GM18517 (cell line): ENCODE data around the gene CACNA1E.
A peak's percentile ranks its signal among the peaks of the same experiment; 100 is the strongest.
"Not testable (repeated sequence)": the region's sequence is repeated elsewhere in the genome, so short reads cannot be mapped to it uniquely, and the experiment has no call there.

Experiments
- ATAC-seq: cut with Tn5 transposase; IDR thresholded peaks from one replicate; pipeline ENCODE4 v1.9.1; 2021; ENCODE audit warnings: mild to moderate bottlenecking, moderate library complexity; ENCODE audit not compliant: unreplicated experiment

Gene CACNA1E

GRCh38 chr1:181514298-181515290, 31.3 kb downstream of the CACNA1E start:
- ATAC-seq = peak; percentile 85

- no peak for ATAC-seq
These were observed 33.4 kb downstream of the CACNA1E start for GRCh38 chr1:181516706-181517105.

- ATAC-seq = no peak
These were observed 34.0 kb downstream of the CACNA1E start for GRCh38 chr1:181517181-181517875.

DNA sequence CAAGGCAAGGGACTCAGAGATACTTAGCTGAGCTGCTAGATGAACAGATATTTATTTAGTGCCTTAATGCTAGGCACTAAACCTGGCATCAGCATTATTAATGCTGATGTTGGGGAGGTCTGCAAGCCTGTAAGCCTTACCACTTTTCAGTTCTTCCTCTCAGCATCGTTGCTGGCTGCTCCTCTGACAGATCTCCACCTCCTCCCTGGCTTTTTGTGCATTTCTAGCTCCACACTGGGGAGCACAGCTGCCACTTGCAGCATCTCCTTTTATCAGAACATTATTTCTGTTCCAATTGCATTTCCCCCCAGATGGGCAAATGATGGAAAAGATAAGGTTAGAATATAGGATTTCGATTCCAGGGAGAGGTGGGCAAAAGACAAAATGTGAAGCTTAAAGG, 34.8 kb downstream of the CACNA1E start:
- no peak for ATAC-seq

DNA sequence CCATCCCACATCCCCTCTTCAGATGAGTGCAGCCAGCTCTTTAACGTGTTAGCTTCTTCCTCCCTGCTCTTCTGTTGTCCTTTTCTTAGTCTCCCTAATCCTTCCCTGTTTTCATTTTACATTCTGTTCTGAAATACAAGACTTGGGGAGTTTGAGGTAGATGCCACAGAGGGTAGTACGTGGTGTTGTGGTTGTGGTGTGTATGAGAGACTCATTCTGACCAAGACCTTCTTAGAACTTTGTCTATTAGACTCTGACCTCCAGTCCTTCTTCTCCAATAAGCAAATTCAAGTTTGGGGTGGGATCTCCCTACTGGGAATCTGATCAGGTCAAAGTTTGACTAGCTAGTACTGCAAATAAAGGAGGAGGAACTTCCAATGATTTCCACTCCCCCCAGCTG, 39.5 kb downstream of the CACNA1E start:
- no peak for ATAC-seq

DNA sequence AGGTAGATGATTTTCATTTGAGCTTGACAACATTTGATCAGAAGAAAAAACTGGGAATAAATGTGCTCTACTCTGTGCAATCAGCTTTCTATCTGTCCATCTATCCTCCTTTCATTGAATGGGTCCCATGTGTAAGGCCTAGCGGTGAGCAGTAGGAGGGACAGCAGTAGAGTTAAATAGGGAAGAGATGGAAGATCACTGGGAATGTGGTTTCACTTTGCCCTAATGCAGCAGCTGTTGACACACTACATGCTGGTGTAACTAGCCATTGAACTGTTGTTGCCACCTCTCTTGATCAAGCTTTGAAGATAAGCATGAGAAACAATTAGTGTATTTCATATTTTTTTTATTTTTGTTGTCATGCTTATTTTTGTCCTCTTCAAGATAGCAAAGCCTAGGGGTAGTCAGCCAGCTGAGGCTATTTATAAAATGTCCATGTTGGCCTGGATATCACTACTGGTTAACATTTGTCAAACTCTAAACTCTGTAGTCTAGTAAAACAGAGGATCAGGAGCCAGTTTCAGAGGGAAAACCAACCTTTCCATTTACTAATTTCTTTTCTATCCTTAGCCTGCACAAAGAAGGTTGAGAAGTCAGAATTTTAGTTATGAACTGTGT, 41.9 kb downstream of the CACNA1E start:
- no peak for ATAC-seq

DNA sequence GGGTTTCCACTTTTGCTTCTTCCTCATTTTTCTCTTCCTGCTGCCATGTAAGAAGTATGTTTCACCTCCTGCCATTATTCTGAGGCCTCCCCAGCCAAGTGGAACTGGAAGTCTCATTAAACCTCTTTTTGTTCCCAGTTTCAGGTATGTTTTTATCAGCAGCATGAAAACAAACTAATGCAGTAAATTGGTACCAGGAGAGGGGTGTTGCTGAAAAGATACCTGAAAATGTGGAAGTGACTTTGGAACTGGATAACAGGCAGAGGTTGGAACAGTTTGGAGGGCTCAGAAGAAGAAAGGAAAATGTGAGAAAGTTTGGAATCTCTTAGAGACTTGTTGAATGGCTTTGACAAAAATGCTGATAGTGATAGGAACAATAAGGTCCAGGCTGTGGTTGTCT, 44.9 kb downstream of the CACNA1E start:
- not testable (repeated sequence) for ATAC-seq

DNA sequence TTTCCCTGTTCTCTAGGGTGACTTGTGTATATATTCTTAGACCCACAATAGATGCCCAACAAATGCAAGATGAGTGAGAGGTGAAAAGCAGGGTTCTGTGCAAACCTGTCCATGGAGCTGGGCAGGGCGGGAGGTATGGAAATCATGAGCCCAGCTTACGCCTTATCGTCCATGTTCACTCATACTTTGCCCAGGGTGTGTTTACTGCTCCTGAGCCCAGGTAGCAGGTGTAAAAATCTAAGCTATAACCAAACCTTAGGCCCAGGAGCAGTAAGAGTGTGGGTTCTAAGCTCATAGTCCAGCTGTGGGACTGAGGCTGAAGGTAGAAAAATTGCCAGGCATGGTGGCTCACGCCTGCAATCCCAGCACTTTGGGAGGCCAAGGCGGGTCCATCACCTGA, 48.1 kb downstream of the CACNA1E start:
- no peak for ATAC-seq

DNA sequence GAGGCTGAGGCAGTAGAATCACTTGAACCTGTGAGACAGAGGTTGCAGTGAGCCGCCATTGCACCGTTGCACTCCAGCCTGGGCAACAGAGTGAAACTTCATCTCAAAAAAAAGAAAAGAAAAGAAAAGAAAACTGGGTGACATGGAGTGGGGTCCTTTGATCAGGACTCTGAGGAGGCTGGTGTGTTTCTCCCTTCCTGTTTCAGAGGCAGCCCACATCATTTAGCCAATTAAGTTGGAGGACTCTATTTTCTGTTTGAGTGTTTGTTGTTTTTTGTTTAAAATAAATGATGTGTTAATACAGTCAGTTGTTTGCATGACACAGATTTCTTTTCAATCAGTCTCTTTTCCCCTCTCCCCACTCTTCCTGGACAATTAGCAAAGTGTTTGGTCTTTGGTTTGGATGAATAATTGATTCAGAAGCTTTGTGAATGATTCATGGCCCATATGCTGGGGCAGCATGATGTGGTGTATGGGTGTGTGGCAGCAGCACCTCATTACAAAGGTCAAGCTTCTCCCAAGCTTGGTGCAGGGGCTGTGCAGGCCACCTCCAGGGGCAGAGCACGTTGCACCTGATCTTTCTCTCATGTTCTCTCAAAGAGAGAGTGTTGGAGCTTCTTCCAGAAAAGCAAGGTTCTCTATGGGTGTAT, 48.8 kb downstream of the CACNA1E start:
- ATAC-seq = no peak

DNA sequence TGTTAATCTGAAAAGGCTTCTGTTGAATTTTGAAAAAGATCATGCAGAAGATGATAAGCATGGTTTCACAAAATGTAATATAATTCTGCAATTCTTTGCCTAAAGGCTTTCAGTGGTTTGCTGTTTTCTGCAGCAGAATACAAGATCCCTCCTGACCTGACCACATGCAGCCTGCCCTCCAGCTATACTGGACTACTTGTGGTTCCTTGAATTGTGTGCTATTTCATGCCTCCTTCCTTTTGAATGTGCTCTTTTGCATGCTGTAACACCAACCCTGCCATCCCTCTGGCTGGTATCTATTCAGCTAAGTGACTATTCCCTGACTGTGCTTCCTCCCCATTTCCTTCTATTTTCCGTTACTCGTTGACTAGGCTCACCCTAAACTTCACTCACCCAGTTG, 55.5 kb downstream of the CACNA1E start:
- no peak for ATAC-seq

- no peak for ATAC-seq
These were observed 58.1 kb downstream of the CACNA1E start for GRCh38 chr1:181541458-181541857.

DNA sequence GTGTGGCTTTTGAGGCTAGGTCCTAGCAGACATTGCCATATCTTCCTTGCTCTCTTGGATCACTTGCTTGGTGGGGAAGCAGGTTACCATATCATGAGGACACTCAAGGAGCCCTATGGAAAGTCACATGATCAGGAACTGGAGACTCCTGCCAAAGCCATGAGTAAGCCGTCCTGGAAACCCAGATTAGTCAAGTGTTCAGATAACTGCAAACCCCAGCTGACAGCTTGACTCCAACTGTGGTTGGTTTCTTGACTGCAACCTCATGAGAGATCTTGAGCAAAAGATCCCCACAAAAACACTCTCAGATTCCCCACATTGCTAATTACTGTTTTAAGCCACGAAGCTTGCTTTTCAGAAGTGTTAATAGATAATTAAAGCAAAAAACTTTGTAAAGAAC, 58.6 kb downstream of the CACNA1E start:
- no peak for ATAC-seq

DNA sequence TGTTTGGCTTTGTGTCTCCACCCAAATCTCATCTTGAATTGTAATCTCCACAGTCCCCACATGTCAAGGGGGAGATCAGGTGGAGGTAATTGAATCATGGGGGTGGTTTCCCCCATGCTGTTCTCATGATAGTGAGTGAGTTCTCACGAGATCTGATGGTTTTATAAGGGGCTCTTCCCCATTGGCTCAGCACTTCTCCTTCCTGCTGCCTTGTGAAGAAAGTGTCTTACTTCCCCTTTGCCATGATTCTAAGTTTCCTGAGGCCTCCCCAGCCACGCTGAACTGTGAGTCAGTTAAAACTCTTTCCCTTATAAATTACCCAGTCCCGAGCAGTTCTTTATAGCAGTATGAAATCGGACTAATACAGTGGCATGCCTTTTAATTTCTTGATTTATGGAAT, 59.1 kb downstream of the CACNA1E start:
- not testable (repeated sequence) for ATAC-seq

DNA sequence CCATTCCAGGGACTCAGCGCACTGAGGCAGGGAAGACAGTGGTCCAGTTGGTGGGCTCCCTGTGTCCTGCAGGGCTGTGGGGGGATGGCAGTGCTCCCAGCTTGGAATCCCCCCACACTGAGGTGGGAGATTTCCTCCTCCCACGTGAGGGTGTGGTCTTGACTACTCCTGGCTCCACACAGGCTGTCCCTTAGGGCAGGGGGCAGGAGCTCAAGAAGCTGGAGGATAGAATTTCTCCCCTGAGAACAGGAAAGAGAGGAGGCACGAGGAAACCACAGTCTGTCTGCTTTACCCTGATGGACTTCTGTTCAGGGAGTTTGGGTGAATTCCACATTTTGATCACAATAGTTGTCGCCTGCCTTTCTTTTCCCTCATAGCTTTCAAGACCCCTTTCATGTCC, 62.1 kb downstream of the CACNA1E start:
- no peak for ATAC-seq

DNA sequence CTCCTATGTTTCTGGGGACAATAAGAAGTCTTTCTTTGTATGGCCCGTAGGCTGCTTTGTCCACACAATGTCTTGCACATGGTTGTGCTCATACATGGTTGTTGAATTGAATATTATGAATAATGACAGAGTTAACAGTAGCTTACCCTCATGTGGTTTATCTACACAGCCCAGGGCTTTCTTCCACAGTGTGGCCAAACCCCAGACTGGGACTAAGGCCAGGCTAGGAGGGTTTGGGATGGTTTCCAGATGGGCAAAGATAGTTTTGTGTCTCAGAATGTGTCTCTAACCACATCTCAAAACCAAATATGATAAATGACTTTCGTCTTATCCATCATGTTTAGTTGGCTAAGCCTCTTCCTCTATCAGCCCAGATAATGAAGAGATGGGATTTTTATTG, 65.2 kb downstream of the CACNA1E start:
- no peak for ATAC-seq

- ATAC-seq = no peak
These were observed 67.9 kb downstream of the CACNA1E start for GRCh38 chr1:181551249-181551648.

GRCh38 chr1:181551754-181552153, 68.4 kb downstream of the CACNA1E start:
- ATAC-seq = no peak

- no peak for ATAC-seq
These were observed 71.1 kb downstream of the CACNA1E start for GRCh38 chr1:181554465-181554864.

DNA sequence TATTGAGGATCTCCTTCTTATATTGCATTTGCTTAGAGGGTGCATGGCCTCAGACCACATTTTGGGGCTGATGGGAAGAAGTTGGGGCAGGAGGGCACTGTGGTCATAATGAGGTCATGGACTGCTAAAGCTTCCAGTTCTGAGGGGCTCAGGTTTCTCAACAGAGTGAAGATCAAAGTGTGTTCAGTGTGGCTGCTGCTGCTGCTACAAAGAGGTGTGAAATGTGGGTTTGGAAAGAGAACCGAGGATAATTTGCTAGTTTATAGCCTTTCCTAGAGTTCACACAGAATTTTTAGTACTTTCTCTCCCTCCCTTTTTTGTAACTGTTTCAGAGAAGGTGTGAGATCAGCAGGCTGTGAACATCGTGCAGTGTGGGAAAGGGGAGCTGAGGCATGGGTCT, 73.3 kb downstream of the CACNA1E start:
- no peak for ATAC-seq

GRCh38 chr1:181557313-181557712, 74.0 kb downstream of the CACNA1E start:
- ATAC-seq = no peak

- ATAC-seq = no peak
These were observed 75.1 kb downstream of the CACNA1E start for GRCh38 chr1:181558416-181558815.
